Measurements from ENCODE around the gene KSR1. TPM values are rescaled to one million over a fixed set of nuclear protein-coding genes. Genes with fewer than 3 reads are reported as not detected.
A peak's percentile ranks its signal among the peaks of the same experiment; 100 is the strongest.
"Not testable (repeated sequence)": the region's sequence is repeated elsewhere in the genome, so short reads cannot be mapped to it uniquely, and the experiment has no call there.

The KSR1 gene
- total RNA-seq, 1 donor = 6.5 TPM

GRCh38 chr17:27445971-27446370, 10.3 kb upstream of the KSR1 start:
- Histone ChIP-seq H3K36me3 (ENCODE audit: insufficient read depth, low read length) (no peaks in the 10 kb centered on the region), H3K4me1 (ENCODE audit: insufficient read depth, low read length) (peaks cover 21% of the 10 kb centered on the region), H2AFZ (ENCODE audit: low read length) (no peak overlapping the region), H4K20me1 (ENCODE audit: insufficient read depth, low read length) (no peaks in the 10 kb centered on the region), H3K27me3 (ENCODE audit: insufficient read depth, low read length) (peaks cover 28% of the 10 kb centered on the region), H3K4me2 (ENCODE audit: insufficient read depth, low read length) (peak overlapping the region; percentile 0), H3K9me3 (ENCODE audit: low read depth, low read length) (no peaks in the 10 kb centered on the region), H3K27ac (ENCODE audit: low read depth, low read length) (peak overlapping the region; percentile 16), H3K4me3 (ENCODE audit: insufficient read depth, low read length) (no peak overlapping the region), H3K79me2 (ENCODE audit: insufficient read depth, low read length) (no peaks in the 10 kb centered on the region)
- DNase-seq (ENCODE audit: insufficient read length, low spot score, missing footprints) = no peak
- TF ChIP-seq CTCF (IDR thresholded peaks at IDR 0.05; ENCODE audit: extremely low read depth, low read depth, low read length) = no peak

DNA sequence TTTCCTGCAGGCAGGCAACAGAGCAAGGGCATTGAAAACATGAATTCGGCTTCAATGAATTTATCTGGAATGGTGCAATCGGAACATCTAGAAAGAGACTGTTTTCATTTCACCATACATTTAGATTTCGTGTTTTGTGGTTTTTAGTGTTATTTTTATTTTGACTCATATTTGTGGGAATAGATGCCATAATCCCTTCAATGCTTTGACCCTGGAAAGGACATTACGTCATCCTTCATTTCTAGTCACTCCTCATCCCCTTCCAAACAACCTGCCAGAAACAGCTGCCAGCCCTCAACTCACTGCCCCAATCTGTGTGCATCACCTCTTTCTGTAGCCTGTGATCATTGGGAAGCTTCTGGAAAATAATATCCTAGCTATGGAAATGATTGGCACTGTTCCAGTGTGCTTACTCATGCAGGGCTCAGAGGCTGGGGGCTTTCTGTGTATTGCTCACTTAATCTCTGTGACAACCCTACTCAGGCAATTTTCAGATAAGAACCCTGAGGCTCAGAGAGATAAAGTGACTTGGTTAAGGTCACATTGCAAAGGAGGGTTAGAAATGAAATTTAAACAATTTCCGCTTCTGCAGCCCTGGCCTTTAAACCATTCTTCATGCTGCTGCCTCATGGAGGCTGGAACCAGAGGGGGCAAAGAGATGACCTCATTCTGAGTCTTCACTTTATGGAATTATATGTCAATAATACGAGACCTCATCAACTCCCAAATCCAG, 9.5 kb upstream of the KSR1 start:
- no peak for TF ChIP-seq CTCF (IDR thresholded peaks at IDR 0.05; ENCODE audit: extremely low read depth, low read depth, low read length)
- peaks cover 21% of the 10 kb centered on the region for H3K4me1 ChIP-seq (ENCODE audit: insufficient read depth, low read length)
- H3K36me3 ChIP-seq (ENCODE audit: insufficient read depth, low read length) = no peaks in the 10 kb centered on the region
- H3K4me2 ChIP-seq (ENCODE audit: insufficient read depth, low read length) = peak overlapping the region; percentile 33
- no peaks in the 10 kb centered on the region for H4K20me1 ChIP-seq (ENCODE audit: insufficient read depth, low read length)
- H3K27ac ChIP-seq (ENCODE audit: low read depth, low read length) = peak overlapping the region; percentile 73
- no peak for DNase-seq (ENCODE audit: insufficient read length, low spot score, missing footprints)
- H3K79me2 ChIP-seq (ENCODE audit: insufficient read depth, low read length) = no peaks in the 10 kb centered on the region
- peaks cover 32% of the 10 kb centered on the region for H3K27me3 ChIP-seq (ENCODE audit: insufficient read depth, low read length)
- no peaks in the 10 kb centered on the region for H3K9me3 ChIP-seq (ENCODE audit: low read depth, low read length)
- no peak overlapping the region for H3K4me3 ChIP-seq (ENCODE audit: insufficient read depth, low read length)
- no peak overlapping the region for H2AFZ ChIP-seq (ENCODE audit: low read length)

- not testable (repeated sequence) for H3K79me2 ChIP-seq (ENCODE audit: insufficient read depth, low read length); H3K9me3 ChIP-seq (ENCODE audit: low read depth, low read length); H4K20me1 ChIP-seq (ENCODE audit: insufficient read depth, low read length); H3K4me3 ChIP-seq (ENCODE audit: insufficient read depth, low read length); H3K4me2 ChIP-seq (ENCODE audit: insufficient read depth, low read length); H3K36me3 ChIP-seq (ENCODE audit: insufficient read depth, low read length)
- peak overlapping the region; percentile 45 for H3K27ac ChIP-seq (ENCODE audit: low read depth, low read length)
- H2AFZ ChIP-seq (ENCODE audit: low read length) = peak overlapping the region; percentile 65
- H3K27me3 ChIP-seq (ENCODE audit: insufficient read depth, low read length) = peaks cover 39% of the 10 kb centered on the region
- peak; percentile 64 for DNase-seq (ENCODE audit: insufficient read length, low spot score, missing footprints)
- H3K4me1 ChIP-seq (ENCODE audit: insufficient read depth, low read length) = peaks cover 21% of the 10 kb centered on the region
These were observed 7.7 kb upstream of the KSR1 start for GRCh38 chr17:27448534-27448933.

DNA sequence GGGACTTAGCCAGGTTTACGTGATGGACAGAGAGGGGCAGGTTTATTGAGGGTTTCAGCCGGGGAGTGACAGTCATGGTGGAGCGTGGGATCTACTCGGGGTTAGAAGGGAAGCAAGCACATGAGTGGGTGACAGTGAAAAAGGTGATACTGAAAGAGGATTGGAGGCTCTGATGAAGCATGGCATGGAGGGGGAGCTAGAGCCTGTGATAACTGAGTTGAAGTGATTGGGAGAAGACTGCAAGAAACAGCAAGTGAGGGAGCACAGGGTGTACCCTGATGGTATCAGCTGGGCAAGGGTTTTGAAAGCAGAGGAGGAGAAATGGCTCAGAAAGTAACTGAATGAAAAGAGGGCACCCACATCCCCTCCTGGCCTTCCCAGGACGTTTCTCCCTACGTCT, 6.7 kb upstream of the KSR1 start:
- Histone ChIP-seq H3K27me3 (ENCODE audit: insufficient read depth, low read length) (peaks cover 48% of the 10 kb centered on the region), H3K4me2 (ENCODE audit: insufficient read depth, low read length) (no peak overlapping the region), H4K20me1 (ENCODE audit: insufficient read depth, low read length) (no peaks in the 10 kb centered on the region), H3K27ac (ENCODE audit: low read depth, low read length) (no peak overlapping the region), H3K9me3 (ENCODE audit: low read depth, low read length) (no peaks in the 10 kb centered on the region), H3K4me1 (ENCODE audit: insufficient read depth, low read length) (peaks cover 21% of the 10 kb centered on the region), H3K4me3 (ENCODE audit: insufficient read depth, low read length) (no peak overlapping the region), H3K79me2 (ENCODE audit: insufficient read depth, low read length) (no peaks in the 10 kb centered on the region), H3K36me3 (ENCODE audit: insufficient read depth, low read length) (no peaks in the 10 kb centered on the region), H2AFZ (ENCODE audit: low read length) (no peak overlapping the region)
- no peak for TF ChIP-seq CTCF (IDR thresholded peaks at IDR 0.05; ENCODE audit: extremely low read depth, low read depth, low read length)
- no peak for DNase-seq (ENCODE audit: insufficient read length, low spot score, missing footprints)

All from osteoblast (primary cell).